HG03575 (cell line): ENCODE data around the gene DDX24.

Source experiments
- ATAC-seq: cut with Tn5 transposase; IDR thresholded peaks from one replicate; pipeline ENCODE4 v1.9.1; 2021; ENCODE audit not compliant: unreplicated experiment, insufficient number of reproducible peaks, low FRiP score; ENCODE audit errors: extremely low read depth

Gene DDX24

DNA sequence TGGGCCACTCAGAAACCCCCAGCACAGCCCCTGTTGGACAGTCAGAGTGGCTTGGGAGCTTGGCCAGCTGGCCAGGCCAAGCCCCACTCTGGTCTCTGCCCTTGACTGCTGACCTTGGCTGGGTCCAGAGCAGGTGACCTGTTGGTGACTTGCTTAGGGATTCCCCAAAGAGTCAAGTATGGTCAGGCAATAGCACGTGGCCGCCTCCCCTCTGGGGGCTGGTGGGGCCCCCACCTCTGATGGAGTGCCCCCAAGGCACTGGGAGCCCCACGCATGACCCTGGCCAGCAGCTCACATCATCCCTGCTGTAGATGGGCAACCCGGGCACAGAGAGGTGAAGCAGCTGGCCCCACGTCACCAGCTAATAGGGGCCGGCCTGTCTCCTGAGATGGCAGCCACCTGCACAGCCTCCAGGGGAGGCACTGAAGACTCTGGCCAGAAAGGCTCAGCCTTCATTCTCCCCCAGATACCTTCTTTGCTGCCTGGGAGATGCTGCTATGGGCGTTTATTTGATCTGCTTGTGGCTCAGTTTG is 82.1 kb downstream of the DDX24 start:
- ATAC-seq, result no peak
